Stimulated activated CD4-positive, alpha-beta T cell treated with anti-CD3 and anti-CD28 coated beads, Interleukin-12 subunit alpha, Interleukin-12 subunit beta, amount 100 ng/mL, for 48 hours (primary cell): ENCODE measurements around the gene SCGB2A2.

ENCODE experiments used
- DNase-seq, 3 donors: peaks; one replicate each; pipeline ENCODE4 v3.0.0-alpha.2; 2020; ENCODE audit warnings: low read depth in 2 of 3, low spot score in 1 of 3

The SCGB2A2 gene

DNA sequence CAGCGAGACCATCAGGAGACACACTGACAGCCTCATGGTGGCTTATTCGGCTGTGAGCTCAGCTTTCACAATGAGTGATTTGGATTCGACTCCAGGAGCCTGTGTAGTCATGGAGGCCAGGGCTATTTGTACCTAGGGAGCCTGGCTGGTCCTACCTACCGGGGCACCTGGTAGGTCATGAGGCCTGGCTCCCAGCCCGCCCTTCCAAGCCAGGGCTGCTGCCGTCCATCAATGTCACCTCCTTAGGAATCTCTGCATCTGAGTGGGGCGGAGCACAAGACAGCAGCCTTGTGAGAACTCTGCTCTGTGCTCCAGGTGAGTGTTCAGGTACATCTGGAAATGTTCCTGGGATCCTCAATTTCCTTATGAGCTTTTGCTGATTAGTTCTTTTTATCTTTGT, 29.0 kb downstream of the SCGB2A2 start, which contains the start of gene SCGB1D4:
Gene SCGB1D4, minus strand, starts transcription at position 101 of the 400 bp plus-strand sequence. Its CDS starts 65 bp downstream, at position 36.
- DNase-seq: no peak

DNA sequence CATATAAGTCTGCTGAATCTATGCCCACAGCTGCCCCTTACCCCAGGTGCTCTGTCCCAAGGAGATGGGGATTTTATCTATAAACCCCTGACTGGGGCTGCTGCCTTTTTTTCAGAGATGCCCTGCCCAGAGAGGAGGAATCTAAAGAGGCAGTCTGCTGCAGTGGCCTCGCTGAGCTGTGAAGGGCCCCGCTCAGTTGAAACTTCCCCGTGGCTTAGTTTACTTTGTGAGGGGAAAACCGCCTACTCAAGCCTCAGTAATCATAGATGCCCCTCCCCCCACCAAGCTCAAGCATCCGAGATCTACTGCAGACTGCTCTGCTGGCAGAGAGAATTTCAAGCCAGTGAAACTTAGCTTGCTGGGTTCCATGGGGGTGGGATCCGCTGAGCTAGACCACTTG, 36.3 kb downstream of the SCGB2A2 start:
- DNase-seq: no peak

- DNase-seq: no peak
These were observed 38.0 kb downstream of the SCGB2A2 start for GRCh38 chr11:62307950-62308349.

DNA sequence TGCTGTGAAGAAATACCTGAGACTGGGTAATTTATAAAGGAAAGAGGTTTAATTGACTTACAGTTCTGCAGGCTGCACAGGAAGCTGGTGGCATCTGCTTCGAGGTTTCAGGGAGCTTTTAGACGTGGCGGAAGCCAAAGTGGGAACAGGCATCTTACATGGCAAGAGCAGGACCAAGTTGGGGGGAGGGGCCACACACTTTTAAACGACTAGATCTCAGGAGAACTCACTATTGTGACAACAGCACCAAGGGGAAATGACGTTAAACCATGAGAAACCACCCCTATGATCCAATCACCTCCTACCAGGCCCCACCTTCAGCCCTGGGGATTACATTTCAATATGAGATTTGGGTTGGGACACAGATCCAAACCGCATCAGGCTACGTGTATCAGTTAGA, 40.0 kb downstream of the SCGB2A2 start:
- no peak for DNase-seq

GRCh38 chr11:62315431-62315830, 45.5 kb downstream of the SCGB2A2 start:
- no peak for DNase-seq

DNA sequence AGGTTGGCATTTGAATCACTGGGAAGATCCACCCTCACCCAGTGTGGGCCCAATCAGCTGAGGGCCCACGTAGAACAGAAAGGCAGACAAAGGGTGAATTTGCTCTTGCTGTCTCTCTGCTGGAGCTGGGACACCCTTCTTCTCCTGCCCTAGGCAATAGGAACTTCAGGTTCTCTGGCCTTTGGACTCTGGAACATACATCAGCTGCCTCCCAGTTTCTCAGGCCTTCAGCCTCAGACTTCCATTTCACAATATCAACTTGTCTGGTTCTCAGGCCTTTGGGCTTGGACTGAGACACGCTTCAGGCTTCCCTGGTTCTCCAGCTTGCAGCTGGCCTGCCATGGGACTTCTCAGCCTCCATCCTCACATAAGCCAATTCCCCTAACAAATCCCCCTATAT, 52.6 kb downstream of the SCGB2A2 start:
- DNase-seq: no peak
